Parathyroid adenoma (tissue), 2 donors: ENCODE measurements around the gene BLCAP.

Source experiments
- H2AFZ ChIP-seq: fragments of 300-600 bp; sonication (generic); one replicate; pipeline ENCODE4 v1.7.0; 2017; ENCODE audit warnings: antibody characterized with exemption, mild to moderate bottlenecking
- H3K27ac ChIP-seq: fragments of 300-600 bp; sonication (generic); one replicate; pipeline ENCODE4 v1.7.0; 2017
- H3K27me3 ChIP-seq: fragments of 300-600 bp; sonication (generic); one replicate; pipeline ENCODE4 v1.7.0; 2017; ENCODE audit warnings: low read length; ENCODE audit not compliant: control insufficient read depth, insufficient read depth
- H3K36me3 ChIP-seq: fragments of 300-600 bp; sonication (generic); one replicate; pipeline ENCODE4 v1.7.0; 2017; ENCODE audit warnings: low read length; ENCODE audit not compliant: control insufficient read depth, insufficient read depth
- H3K4me1 ChIP-seq: fragments of 300-600 bp; sonication (generic); one replicate; pipeline ENCODE4 v1.7.0; 2017; ENCODE audit warnings: control low read depth
- H3K4me2 ChIP-seq: fragments of 300-600 bp; sonication (generic); one replicate; pipeline ENCODE4 v1.7.0; 2017; ENCODE audit warnings: low read length
- H3K4me3 ChIP-seq: fragments of 300-600 bp; sonication (generic); one replicate; pipeline ENCODE4 v1.7.0; 2017; ENCODE audit warnings: low read depth, low read length
- H3K79me2 ChIP-seq: fragments of 300-600 bp; sonication (generic); one replicate; pipeline ENCODE4 v1.7.0; 2017; ENCODE audit warnings: control low read depth
- H3K9ac ChIP-seq: fragments of 300-600 bp; sonication (generic); one replicate; pipeline ENCODE4 v1.7.0; 2017; ENCODE audit warnings: mild to moderate bottlenecking
- H3K9me3 ChIP-seq: fragments of 300-600 bp; sonication (generic); one replicate; pipeline ENCODE4 v1.7.0; 2017; ENCODE audit warnings: low read length; ENCODE audit not compliant: control insufficient read depth
- CTCF ChIP-seq: fragments of 300-600 bp; sonication (generic); IDR thresholded peaks from one replicate; pipeline ENCODE4 v1.7.0; 2017; ENCODE audit warnings: antibody characterized with exemption, mild to moderate bottlenecking
- donor health status: primary hyperparathyroidism.

BLCAP gene

GRCh38 chr20:37566590-37567330 is 39.1 kb upstream of the BLCAP start:
- Histone ChIP-seq H2AFZ (no peak overlapping the region), H3K36me3 (no peaks in the 10 kb centered on the region), H3K27me3 (peaks cover 3% of the 10 kb centered on the region), H3K4me2 (no peak overlapping the region), H3K4me3 (no peak overlapping the region), H3K9me3 (no peaks in the 10 kb centered on the region), H3K27ac (no peak overlapping the region), H3K79me2 (no peaks in the 10 kb centered on the region), H3K9ac (no peak overlapping the region), H3K4me1 (no peaks in the 10 kb centered on the region)
- TF ChIP-seq CTCF, result no peak

- Histone ChIP-seq H3K4me2 (no peak overlapping the region), H3K79me2 (no peaks in the 10 kb centered on the region), H3K9ac (no peak overlapping the region), H3K4me3 (no peak overlapping the region), H3K27me3 (peaks cover 3% of the 10 kb centered on the region), H3K27ac (no peak overlapping the region), H3K4me1 (no peaks in the 10 kb centered on the region), H3K36me3 (no peaks in the 10 kb centered on the region), H3K9me3 (no peaks in the 10 kb centered on the region), H2AFZ (no peak overlapping the region)
- no peak for TF ChIP-seq CTCF
These were observed 37.6 kb upstream of the BLCAP start for GRCh38 chr20:37565134-37565811.

- H3K27ac ChIP-seq, result no peak overlapping the region
- no peaks in the 10 kb centered on the region for H3K4me1 ChIP-seq
- H3K9me3 ChIP-seq, result no peaks in the 10 kb centered on the region
- H3K79me2 ChIP-seq, result no peaks in the 10 kb centered on the region
- no peak overlapping the region for H3K4me2 ChIP-seq
- no peak overlapping the region for H3K4me3 ChIP-seq
- TF ChIP-seq CTCF, result peak; percentile 91
- H3K9ac ChIP-seq, result no peak overlapping the region
- H2AFZ ChIP-seq, result peak overlapping the region; percentile 34
- no peaks in the 10 kb centered on the region for H3K36me3 ChIP-seq
- H3K27me3 ChIP-seq, result peaks cover 3% of the 10 kb centered on the region
These were observed 36.9 kb upstream of the BLCAP start for GRCh38 chr20:37564388-37565133.

- peaks cover 3% of the 10 kb centered on the region for H3K27me3 ChIP-seq
- H3K4me2 ChIP-seq, result no peak overlapping the region
- H3K79me2 ChIP-seq, result no peaks in the 10 kb centered on the region
- H3K9me3 ChIP-seq, result no peaks in the 10 kb centered on the region
- H3K4me1 ChIP-seq, result no peaks in the 10 kb centered on the region
- H3K4me3 ChIP-seq, result no peak overlapping the region
- no peak overlapping the region for H3K9ac ChIP-seq
- TF ChIP-seq CTCF, result no peak
- H3K36me3 ChIP-seq, result no peaks in the 10 kb centered on the region
- peak overlapping the region; percentile 34 for H2AFZ ChIP-seq
- H3K27ac ChIP-seq, result no peak overlapping the region
These were observed 36.3 kb upstream of the BLCAP start for GRCh38 chr20:37564016-37564387.
